OCI-LY1 (cell line): Measurements from ENCODE around the gene RPS17.

Experiments
- H2AFZ ChIP-seq: fragments of 200-600 bp; sonication (generic), shearing (Covaris generic); 2 replicates; pipeline ENCODE4 v1.6.0; 2014; ENCODE audit warnings: antibody characterized with exemption, mild to moderate bottlenecking, low read length
- H3F3A ChIP-seq: fragments of 200-600 bp; sonication (generic), shearing (Covaris generic); 2 replicates; pipeline ENCODE4 v1.6.0; 2014; ENCODE audit warnings: mild to moderate bottlenecking, antibody characterized with exemption, low read length, moderate library complexity; ENCODE audit not compliant: insufficient read depth
- H3K27ac ChIP-seq: fragments of 200-600 bp; sonication (generic); 2 replicates; pipeline ENCODE4 v1.5.1; 2014; ENCODE audit warnings: low read length, mixed run types, mild to moderate bottlenecking, low read depth; ENCODE audit not compliant: poor library complexity, severe bottlenecking
- H3K27me3 ChIP-seq: fragments of 200-600 bp; sonication (generic); 2 replicates; pipeline ENCODE4 v1.6.0; 2014; ENCODE audit warnings: antibody characterized with exemption, mild to moderate bottlenecking, low read length, moderate library complexity; ENCODE audit not compliant: insufficient read depth
- H3K36me3 ChIP-seq: fragments of 200-600 bp; sonication (generic); 2 replicates; pipeline ENCODE4 v1.6.1; 2014; ENCODE audit warnings: mild to moderate bottlenecking, antibody characterized with exemption, low read length, moderate library complexity, mixed read lengths; ENCODE audit not compliant: insufficient read depth
- H3K4me1 ChIP-seq: fragments of 200-600 bp; sonication (generic); 2 replicates; pipeline ENCODE4 v1.5.1; 2014; ENCODE audit warnings: mild to moderate bottlenecking, low read length, moderate library complexity; ENCODE audit not compliant: insufficient read depth, severe bottlenecking
- H3K4me2 ChIP-seq: fragments of 200-600 bp; sonication (generic), shearing (Covaris generic); 2 replicates; pipeline ENCODE4 v1.6.1; 2014; ENCODE audit warnings: low read length
- H3K4me3 ChIP-seq: fragments of 200-600 bp; sonication (generic); 2 replicates; pipeline ENCODE4 v1.5.1; 2014; ENCODE audit warnings: low read length, low read depth, mild to moderate bottlenecking, mixed read lengths; ENCODE audit not compliant: poor library complexity, severe bottlenecking
- H3K79me2 ChIP-seq: fragments of 200-600 bp; shearing (Covaris generic); 2 replicates; pipeline ENCODE4 v1.6.1; 2016; ENCODE audit warnings: mixed run types, low read length, mixed read lengths; ENCODE audit not compliant: insufficient read depth
- H3K9ac ChIP-seq: fragments of 200-600 bp; sonication (generic), shearing (Covaris generic); 2 replicates; pipeline ENCODE4 v1.6.1; 2014; ENCODE audit warnings: mild to moderate bottlenecking, low read length, mixed read lengths
- H3K9me2 ChIP-seq: fragments of 200-600 bp; sonication (generic), shearing (Covaris generic); 2 replicates; pipeline ENCODE4 v1.6.1; 2014; ENCODE audit warnings: low read depth, mild to moderate bottlenecking, low read length, mixed read lengths
- H3K9me3 ChIP-seq: fragments of 200-600 bp; shearing (Covaris generic); 2 replicates; pipeline ENCODE4 v1.6.1; 2014; ENCODE audit warnings: low read length, mixed read lengths
- H4K20me1 ChIP-seq: fragments of 200-600 bp; sonication (generic), shearing (Covaris generic); 2 replicates; pipeline ENCODE4 v1.6.0; 2016; ENCODE audit warnings: mild to moderate bottlenecking, low read length; ENCODE audit not compliant: insufficient read depth
- EZH2 ChIP-seq: fragments of 200-600 bp; sonication (generic), shearing (Covaris generic); IDR thresholded peaks from 2 replicates; pipeline ENCODE4 v1.8.0; 2017; ENCODE audit warnings: borderline replicate concordance, mixed run types, mild to moderate bottlenecking, antibody characterized with exemption, low read length, moderate library complexity, mixed read lengths
- TF ChIP-seq, protein P1 (sequence below): fragments of 200-600 bp; sonication (generic), shearing (Covaris generic); IDR thresholded peaks from 2 replicates; pipeline ENCODE4 v1.5.1; 2017; ENCODE audit warnings: mild to moderate bottlenecking, antibody characterized with exemption, low read length, moderate library complexity, mixed read lengths

RPS17 gene

GRCh38 chr15:82566690-82567089, 26.4 kb upstream of the RPS17 start:
- Histone ChIP-seq H3K9ac (no peak overlapping the region), H2AFZ (no peak overlapping the region), H4K20me1 (no peaks in the 10 kb centered on the region), H3K79me2 (no peaks in the 10 kb centered on the region), H3K9me3 (no peaks in the 10 kb centered on the region), H3F3A (no peaks in the 10 kb centered on the region), H3K4me2 (no peak overlapping the region), H3K27me3 (no peaks in the 10 kb centered on the region), H3K9me2 (no peaks in the 10 kb centered on the region), H3K4me1 (no peaks in the 10 kb centered on the region), H3K36me3 (no peaks in the 10 kb centered on the region), H3K4me3 (no peak overlapping the region), H3K27ac (no peak overlapping the region)
- TF ChIP-seq, protein P1, sequence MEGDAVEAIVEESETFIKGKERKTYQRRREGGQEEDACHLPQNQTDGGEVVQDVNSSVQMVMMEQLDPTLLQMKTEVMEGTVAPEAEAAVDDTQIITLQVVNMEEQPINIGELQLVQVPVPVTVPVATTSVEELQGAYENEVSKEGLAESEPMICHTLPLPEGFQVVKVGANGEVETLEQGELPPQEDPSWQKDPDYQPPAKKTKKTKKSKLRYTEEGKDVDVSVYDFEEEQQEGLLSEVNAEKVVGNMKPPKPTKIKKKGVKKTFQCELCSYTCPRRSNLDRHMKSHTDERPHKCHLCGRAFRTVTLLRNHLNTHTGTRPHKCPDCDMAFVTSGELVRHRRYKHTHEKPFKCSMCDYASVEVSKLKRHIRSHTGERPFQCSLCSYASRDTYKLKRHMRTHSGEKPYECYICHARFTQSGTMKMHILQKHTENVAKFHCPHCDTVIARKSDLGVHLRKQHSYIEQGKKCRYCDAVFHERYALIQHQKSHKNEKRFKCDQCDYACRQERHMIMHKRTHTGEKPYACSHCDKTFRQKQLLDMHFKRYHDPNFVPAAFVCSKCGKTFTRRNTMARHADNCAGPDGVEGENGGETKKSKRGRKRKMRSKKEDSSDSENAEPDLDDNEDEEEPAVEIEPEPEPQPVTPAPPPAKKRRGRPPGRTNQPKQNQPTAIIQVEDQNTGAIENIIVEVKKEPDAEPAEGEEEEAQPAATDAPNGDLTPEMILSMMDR = no peak
- no peak for TF ChIP-seq EZH2

DNA sequence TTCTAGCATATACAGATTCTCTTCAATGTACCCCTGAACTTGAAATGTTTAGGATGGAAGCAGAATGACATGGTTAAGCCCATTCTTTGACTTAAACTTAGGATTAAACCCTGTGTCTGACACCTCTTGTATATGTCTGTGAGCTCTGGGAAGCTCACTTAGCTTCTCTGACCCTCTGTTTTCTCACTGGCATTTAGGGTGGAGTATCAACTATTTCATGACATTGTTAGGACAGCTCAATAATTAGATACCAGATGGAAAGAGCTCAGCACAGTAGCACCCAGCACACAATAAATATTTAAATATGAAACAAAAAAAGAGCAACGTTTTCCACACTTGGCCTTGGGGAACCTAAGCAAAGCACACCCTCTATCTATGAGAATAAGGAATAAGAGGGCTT, 18.2 kb upstream of the RPS17 start:
- Histone ChIP-seq H3K9me3 (no peaks in the 10 kb centered on the region), H3K9ac (no peak overlapping the region), H3F3A (no peaks in the 10 kb centered on the region), H3K4me1 (no peaks in the 10 kb centered on the region), H4K20me1 (no peaks in the 10 kb centered on the region), H3K4me3 (no peak overlapping the region), H3K36me3 (no peaks in the 10 kb centered on the region), H3K27me3 (no peaks in the 10 kb centered on the region), H2AFZ (no peak overlapping the region), H3K27ac (no peak overlapping the region), H3K4me2 (no peak overlapping the region), H3K9me2 (no peaks in the 10 kb centered on the region), H3K79me2 (no peaks in the 10 kb centered on the region)
- no peak for TF ChIP-seq EZH2
- TF ChIP-seq, protein P1 = no peak

GRCh38 chr15:82556315-82557035, 16.2 kb upstream of the RPS17 start:
- no peak overlapping the region for H3K9ac ChIP-seq
- no peaks in the 10 kb centered on the region for H3F3A ChIP-seq
- TF ChIP-seq EZH2 = no peak
- TF ChIP-seq, protein P1 = no peak
- H3K79me2 ChIP-seq = no peaks in the 10 kb centered on the region
- H3K27ac ChIP-seq = no peak overlapping the region
- no peak overlapping the region for H3K4me3 ChIP-seq
- H3K9me2 ChIP-seq = no peaks in the 10 kb centered on the region
- H3K27me3 ChIP-seq = no peaks in the 10 kb centered on the region
- H3K4me2 ChIP-seq = no peak overlapping the region
- H4K20me1 ChIP-seq = no peaks in the 10 kb centered on the region
- H3K9me3 ChIP-seq = no peaks in the 10 kb centered on the region
- no peaks in the 10 kb centered on the region for H3K36me3 ChIP-seq
- H2AFZ ChIP-seq = no peak overlapping the region
- H3K4me1 ChIP-seq = no peaks in the 10 kb centered on the region
